Breast epithelium (tissue), 3 donors: Measurements from ENCODE around the gene SMYD4.

Source experiments
- POLR2A ChIP-seq: fragments of 450-650 bp; IDR thresholded peaks from one replicate; pipeline ENCODE4 v1.6.1; 2016; ENCODE audit warnings: antibody characterized with exemption, mild to moderate bottlenecking, moderate library complexity
- POLR2AphosphoS5 ChIP-seq, 3 donors: sonication (generic); formaldehyde crosslinking; IDR thresholded peaks; one replicate each; pipeline ENCODE4 v1.6.1; 2017; ENCODE audit warnings: antibody characterized with exemption in 3 of 3
- TF ChIP-seq, protein P1 (sequence below), 3 donors: fragments of 450-650 bp; IDR thresholded peaks; one replicate each; pipeline ENCODE4 v1.5.1; 2016 to 2017; ENCODE audit warnings: antibody characterized with exemption in 3 of 3, mild to moderate bottlenecking in 3 of 3, moderate library complexity in 3 of 3

DNA sequence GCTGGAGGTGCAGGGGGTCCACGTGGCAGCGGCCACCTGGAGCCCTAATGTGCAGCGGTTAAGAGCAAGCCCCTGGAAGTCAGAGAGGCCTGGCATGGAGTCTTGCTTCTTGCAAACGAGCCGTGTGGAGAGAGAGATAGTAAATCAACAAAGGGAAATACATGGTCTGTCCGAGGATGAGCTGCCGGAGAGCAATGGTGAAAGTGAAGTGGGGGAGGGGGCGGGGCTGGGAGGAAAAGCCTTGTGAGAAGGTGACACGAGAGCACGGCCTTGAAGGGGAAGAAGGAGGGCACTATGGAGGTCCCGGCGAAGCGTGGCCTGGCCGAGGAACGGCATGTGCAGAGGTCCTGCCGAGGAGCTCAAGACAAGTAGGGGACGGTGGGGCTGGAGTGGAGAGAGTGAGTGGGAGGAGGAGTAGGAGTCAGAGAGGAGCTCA lies 73.9 kb downstream of the SMYD4 start:
- TF ChIP-seq, protein P1, sequence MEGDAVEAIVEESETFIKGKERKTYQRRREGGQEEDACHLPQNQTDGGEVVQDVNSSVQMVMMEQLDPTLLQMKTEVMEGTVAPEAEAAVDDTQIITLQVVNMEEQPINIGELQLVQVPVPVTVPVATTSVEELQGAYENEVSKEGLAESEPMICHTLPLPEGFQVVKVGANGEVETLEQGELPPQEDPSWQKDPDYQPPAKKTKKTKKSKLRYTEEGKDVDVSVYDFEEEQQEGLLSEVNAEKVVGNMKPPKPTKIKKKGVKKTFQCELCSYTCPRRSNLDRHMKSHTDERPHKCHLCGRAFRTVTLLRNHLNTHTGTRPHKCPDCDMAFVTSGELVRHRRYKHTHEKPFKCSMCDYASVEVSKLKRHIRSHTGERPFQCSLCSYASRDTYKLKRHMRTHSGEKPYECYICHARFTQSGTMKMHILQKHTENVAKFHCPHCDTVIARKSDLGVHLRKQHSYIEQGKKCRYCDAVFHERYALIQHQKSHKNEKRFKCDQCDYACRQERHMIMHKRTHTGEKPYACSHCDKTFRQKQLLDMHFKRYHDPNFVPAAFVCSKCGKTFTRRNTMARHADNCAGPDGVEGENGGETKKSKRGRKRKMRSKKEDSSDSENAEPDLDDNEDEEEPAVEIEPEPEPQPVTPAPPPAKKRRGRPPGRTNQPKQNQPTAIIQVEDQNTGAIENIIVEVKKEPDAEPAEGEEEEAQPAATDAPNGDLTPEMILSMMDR (IDR thresholded peaks at IDR 0.05), result no peak
- TF ChIP-seq POLR2AphosphoS5 (IDR thresholded peaks at IDR 0.05) (no peak), POLR2A (no peak)
